ENCODE results near the gene COPS8.
A peak's percentile ranks its signal among the peaks of the same experiment; 100 is the strongest.

The COPS8 gene

GRCh38 chr2:237101118-237101979 is 15.7 kb downstream of the COPS8 start:
- DNase-seq: no peak

- DNase-seq: no peak
These were observed 16.7 kb downstream of the COPS8 start for GRCh38 chr2:237102428-237102827.

- no peak for DNase-seq
These were observed 23.8 kb downstream of the COPS8 start for GRCh38 chr2:237109421-237109934.

GRCh38 chr2:237113026-237113795 is 27.5 kb downstream of the COPS8 start:
- DNase-seq: no peak

- no peak for DNase-seq
These were observed 30.2 kb downstream of the COPS8 start for GRCh38 chr2:237115870-237116269.

GRCh38 chr2:237116431-237116830 is 30.7 kb downstream of the COPS8 start:
- no peak for DNase-seq

- no peak for DNase-seq
These were observed 32.3 kb downstream of the COPS8 start for GRCh38 chr2:237118025-237118424.

GRCh38 chr2:237118561-237119155 is 33.0 kb downstream of the COPS8 start:
- no peak for DNase-seq

GRCh38 chr2:237120916-237121315 is 35.2 kb downstream of the COPS8 start:
- DNase-seq: no peak

GRCh38 chr2:237121321-237121720 is 35.6 kb downstream of the COPS8 start:
- DNase-seq: no peak

- peak; percentile 41 for DNase-seq
These were observed 36.6 kb downstream of the COPS8 start for GRCh38 chr2:237122214-237122666.

- no peak for DNase-seq
These were observed 39.1 kb downstream of the COPS8 start for GRCh38 chr2:237124820-237125219.

- DNase-seq: no peak
These were observed 40.3 kb downstream of the COPS8 start for GRCh38 chr2:237125967-237126366.

- no peak for DNase-seq
These were observed 41.0 kb downstream of the COPS8 start for GRCh38 chr2:237126519-237127174.

- DNase-seq: no peak
These were observed 42.5 kb downstream of the COPS8 start for GRCh38 chr2:237128026-237128703.

GRCh38 chr2:237128845-237129592 is 43.3 kb downstream of the COPS8 start:
- no peak for DNase-seq

GRCh38 chr2:237129625-237130263 is 44.1 kb downstream of the COPS8 start:
- no peak for DNase-seq

- DNase-seq: no peak
These were observed 45.1 kb downstream of the COPS8 start for GRCh38 chr2:237130562-237131421.

GRCh38 chr2:237131749-237132533 is 46.3 kb downstream of the COPS8 start:
- no peak for DNase-seq

Measured in NCI-H748 treated with DMSO at 0.1 percent for 48 hours (cell line).